ENCODE measurements around the gene UBE2F.

UBE2F gene, protein sequence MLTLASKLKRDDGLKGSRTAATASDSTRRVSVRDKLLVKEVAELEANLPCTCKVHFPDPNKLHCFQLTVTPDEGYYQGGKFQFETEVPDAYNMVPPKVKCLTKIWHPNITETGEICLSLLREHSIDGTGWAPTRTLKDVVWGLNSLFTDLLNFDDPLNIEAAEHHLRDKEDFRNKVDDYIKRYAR

DNA sequence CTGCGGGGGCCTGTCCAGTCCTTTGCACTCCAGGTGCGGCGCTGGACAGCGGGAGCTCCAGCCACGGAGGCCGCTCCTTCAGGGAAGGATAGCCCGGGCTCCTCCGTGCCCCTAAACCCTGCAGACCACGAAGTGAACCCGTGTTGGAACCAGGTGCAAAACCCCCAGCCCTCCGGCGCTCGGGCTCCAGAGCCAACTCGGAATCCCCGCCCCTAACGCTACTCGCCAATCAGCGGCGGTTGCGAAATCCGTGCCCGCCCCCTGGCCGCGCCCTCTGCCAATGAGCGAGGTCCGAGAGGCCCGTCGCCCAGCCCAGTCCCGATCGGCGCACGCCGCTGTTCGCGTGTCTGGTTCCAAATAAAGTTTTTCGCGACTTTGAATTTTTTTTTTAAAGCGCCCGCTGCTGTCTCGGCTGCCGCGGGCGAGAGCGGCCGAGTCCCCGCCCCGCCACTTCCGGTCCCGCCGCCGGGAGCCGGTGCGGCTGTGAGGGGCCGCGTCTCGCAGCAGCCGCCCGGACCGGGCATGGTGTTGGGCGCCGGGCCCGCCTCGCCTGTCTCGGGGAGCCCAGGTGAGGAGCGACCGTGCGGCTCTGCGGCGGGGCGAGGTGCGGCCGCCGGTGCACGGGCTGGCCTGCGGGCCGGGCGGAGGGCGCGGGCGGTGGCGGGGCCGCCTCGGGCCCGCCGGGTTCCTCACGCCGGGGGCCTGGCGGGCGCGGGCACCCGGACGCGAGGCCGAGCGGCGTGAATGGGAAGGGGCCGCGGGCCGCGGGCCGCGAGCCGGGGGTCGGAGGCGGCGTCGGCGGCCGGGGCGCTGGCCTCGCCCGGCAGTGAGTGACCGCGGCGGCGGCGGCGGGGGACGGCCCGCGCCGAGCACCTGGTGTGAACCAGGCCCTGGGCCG lies at the start of gene UBE2F:
TSS of gene UBE2F (plus strand) at position 450 of the 898 bp plus-strand sequence. CDS start 6,094 bp downstream, outside the sequence.
- DNase-seq: peak; percentile 96

DNA sequence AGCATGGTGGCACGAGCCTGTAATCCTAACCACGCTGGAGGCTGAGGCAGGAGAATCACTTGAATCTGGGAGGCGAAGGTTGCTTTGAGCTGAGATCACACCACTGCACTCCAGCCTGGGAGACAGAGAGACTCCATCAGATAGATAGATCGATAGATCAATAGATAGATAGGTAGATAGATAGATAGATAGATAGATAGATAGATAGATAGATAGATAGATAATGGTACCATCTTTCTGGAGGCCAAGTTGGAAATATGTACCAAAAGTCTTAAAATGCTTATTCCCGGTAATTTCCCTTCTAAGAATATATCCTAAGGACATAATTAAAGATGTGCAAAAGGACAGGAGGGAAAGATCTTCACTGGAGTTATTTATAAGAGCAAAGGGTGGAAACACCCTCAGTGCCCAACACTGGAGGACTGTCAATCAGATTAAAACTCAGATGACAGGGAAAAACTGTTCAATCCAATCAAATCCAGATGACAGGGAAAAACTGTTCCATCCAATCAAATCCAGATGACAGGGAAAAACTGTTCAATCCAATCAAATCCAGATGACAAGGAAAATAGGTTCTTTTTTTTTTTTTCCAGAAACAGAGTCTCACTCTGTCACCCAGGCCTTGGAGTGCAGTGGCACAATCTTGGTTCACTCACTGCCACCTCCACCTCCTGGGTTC lies 49.0 kb upstream of the UBE2F start:
- DNase-seq: no peak

GRCh38 chr2:237919593-237919992 lies 47.2 kb upstream of the UBE2F start:
- peak; percentile 25 for DNase-seq

DNA sequence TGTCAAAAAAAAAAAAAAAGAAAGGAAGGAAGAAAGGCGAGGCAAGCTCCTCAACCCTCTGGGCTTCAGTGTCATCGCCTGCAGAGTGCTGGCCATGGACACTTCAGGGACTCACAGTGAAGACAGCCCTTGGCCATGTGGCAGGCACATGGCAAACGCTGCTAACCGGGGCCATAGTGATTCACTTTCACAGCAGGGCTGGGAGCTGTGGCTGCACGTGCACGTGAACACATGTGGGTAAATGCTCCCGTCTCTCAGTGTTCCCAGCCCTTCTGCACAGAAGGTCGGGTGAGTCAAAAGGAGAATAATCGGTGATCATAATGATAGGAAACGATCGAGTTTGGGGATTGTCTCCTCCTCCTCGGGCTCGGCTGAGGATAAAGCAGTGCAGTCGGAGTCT lies 46.1 kb upstream of the UBE2F start:
- DNase-seq: no peak

DNA sequence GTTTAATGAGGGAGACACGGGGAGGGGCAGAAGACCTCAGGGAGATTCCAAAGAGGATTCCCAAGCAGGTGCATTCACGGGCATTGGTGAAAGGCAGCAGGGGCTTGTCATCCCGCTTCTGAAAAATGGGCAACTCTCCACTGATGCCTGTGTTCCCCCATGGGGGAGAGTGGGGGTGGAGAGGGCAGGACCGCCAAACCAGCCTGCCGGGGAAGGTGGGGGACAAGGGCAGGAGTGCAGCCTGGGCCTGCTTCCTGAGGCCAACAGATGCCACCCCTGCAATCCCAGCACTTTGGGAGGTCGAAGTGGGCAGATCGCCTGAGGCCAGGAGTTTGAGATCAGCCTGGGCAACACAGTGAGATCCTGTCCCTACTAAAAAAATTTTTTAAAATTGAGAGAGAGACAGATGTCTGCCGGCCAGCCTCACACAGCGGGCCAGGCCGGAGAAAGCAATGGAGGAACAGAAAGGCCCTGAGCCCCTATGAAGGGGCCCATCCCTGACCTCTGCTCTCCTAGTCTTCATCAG lies 44.8 kb upstream of the UBE2F start:
- no peak for DNase-seq

DNA sequence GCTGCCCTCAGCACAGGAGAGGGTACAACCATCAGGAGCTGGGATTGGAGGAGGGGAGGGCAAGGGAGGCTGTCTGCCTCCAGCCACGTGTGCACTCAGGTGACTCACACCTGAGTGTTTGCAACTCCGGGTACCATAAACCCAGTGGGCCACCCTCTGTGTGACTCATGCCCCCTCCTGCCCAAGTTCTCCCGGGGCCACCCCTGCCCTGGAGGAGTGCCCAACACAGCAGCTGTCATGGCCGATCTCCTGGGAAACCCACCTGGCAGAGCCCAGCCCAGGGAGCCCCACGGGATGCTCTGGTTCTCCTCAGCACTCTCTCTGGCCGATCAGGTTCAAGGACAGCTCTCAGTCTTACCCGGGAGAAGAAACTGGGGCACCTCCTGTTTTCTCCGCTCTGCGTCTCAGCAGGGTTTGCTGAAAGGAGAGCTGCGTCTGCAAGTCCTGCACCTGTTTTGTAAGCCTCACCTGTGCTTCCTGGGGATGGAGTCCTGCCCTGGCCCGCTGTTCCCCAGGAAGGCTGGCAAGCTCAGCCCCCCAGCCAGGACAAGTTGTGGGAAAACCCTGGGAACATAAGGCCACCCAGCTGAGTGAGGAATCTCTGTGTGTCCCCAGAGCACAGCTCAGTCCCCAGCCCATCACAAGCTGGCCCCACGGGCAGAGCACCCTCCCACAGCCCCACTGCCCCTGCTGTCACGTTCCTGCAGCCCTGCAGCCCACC lies 44.0 kb upstream of the UBE2F start:
- DNase-seq: no peak

DNA sequence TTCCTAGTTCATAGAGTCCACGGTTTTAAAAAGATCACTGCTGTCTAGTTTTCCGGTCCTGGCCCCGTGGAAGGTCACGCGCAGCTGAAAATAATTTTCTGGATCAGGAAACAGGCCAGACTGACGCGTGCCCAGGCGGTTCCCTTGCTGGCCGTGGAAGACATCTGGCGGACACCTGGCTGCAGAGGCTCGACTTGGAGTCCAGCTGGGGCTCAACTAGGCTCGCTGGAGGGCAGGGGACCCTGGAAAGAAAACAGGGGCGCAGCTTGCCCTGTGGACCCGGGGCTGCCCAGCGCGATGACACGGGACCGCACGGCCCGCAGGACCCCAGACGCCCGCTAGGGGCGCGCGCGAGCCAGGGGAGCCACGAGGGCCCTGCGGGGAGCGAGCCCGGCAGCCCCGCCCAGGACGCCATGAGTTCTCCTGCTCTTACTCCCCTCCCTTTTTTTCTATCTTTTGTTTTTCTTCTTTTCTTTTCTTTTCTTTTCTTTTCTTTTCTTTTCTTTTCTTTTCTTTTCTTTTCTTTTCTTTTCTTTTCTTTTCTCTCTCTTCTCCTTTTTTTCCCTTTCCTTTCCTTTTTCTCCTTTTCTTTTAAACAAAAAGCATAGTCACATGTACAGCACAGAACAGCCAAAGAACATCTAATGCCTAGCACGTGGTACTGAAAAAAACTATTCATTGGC lies 43.2 kb upstream of the UBE2F start:
- DNase-seq: peak; percentile 76

GRCh38 chr2:237924164-237924534 lies 42.7 kb upstream of the UBE2F start:
- DNase-seq: no peak

GRCh38 chr2:237927135-237927534 lies 39.7 kb upstream of the UBE2F start:
- DNase-seq: no peak

DNA sequence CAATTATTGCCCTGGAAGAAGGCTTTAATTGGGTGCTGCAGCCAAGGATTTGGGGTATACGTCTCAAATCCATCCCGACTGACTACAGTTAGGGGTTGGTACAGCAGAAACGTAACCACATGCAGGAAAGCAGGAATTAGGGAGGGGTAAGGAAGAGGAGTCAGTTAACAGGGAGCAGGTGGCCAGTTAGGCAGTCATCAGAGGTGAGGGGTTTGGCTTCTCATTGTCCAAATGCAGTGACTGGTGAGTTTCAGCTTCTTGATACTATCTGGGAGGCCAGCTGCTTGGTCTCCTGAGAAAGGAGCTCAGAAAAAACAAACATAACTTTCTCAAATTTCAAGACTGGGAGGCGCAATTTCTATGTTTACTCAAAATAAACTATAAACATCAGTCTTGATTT lies 38.8 kb upstream of the UBE2F start:
- DNase-seq: no peak

DNA sequence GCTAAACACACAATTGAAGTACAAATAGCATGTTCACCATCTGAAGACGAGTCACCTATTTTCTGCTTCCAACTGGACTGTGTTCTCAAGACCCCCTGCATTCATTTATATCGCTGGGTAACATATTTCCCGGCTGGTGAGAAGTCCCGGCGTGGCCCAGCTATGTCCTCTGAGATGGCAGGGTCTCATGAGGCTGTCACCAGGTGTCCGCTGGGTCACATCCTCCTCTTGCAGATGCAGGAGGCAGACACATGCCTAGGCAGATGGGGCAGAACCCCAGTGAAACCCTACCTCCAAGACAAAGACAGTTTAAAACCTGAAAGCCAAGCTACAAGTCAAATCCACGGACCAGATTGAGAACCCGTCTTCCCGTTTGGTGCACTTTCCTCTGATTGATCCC lies 36.8 kb upstream of the UBE2F start:
- no peak for DNase-seq

DNA sequence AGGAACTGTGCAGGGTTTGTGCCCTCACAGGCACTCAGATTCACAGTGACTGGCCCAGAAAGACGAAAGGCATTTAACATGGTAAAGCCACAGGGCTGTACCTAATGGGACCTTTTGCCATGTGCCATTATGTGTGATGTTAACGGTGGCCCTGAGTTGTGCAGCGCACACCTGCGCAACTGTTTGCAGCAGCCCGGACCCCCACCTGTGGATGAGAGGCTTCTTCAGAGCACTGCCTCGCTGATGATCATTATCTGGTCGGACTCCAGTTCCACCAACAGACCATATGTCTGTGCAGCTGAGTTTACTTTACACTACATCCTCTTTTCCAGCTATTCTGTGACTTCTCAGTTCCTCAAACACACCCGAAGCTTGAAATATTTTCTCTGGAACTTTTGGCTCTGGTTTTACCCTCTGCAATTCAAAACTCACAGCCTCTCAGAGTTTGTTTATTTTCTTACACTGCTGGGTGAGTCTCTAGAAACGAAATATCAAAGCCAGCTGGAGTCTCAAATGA lies 35.6 kb upstream of the UBE2F start:
- DNase-seq: no peak

- no peak for DNase-seq
Observed at GRCh38 chr2:237932731-237933131, 34.1 kb upstream of the UBE2F start.

- DNase-seq: no peak
Observed at GRCh38 chr2:237934186-237934585, 32.6 kb upstream of the UBE2F start.

DNA sequence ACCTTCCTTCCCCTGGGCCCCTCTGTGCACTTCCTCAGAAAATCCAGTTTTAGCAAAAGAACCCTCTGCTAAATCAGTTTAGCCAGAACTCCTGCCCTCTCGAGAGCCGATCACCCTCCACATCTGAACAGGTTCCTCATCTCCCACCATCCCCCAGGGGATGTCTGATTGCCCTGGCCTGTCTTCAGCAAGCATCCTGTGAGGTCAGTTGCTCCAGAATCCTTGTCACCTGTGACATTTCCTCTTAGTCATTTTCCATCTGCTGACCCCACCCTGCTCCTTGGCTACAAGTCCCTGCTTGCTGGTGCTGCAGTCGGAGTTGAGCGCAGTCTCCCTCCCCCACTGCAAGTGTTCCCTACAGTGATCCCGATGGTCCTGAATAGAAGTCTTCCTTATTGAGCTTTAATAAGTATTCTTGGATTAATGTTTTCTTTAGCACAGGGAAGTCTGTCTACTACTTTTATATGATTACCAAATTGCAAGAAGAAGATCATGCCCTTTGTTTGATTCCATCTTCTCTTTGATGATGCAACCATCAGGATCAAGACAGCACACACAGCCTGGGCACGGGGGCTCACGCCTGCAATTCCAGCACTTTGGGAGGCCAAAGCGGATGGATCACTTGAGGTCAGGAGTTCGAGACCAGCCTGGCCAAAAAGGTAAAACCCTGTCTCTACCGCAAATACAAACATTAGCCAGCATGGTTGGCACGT lies 30.9 kb upstream of the UBE2F start:
- DNase-seq: no peak

DNA sequence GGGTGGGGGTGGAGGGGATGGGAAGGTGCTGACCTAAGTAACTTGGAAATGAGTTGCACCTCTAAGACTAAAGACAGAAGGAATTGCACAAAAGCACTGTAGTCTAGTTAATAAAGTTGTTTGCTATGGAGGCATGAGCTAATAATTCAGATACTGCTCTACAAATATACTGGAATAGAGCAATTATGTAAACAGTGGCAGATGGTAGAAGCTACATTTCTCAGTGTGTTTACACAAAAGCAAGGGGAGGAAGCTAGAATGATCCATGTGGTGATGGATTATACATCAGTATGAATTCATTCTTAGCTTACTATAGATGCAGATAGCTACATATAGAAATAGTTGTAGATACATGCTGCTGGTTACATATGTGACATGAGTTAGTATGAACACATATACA lies 27.6 kb upstream of the UBE2F start:
- no peak for DNase-seq

DNA sequence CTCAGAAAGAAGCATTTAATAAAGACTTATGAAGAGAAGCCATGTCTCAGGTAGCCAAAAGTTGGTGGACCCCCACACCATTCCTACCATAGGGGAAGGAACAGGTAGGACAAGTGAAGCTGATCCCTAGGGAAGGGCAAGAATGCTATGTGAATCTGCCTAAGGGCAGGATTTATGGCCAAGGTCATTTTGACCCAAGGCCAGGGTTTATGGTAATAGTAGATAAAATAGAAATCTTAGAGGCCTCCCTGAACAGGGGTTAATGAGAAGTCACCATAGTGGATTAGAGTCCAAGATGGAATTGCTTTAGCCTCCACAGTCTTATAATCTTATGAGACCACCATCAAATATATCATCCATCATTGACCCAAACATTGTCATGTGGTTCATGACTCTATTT lies 26.0 kb upstream of the UBE2F start:
- no peak for DNase-seq

DNA sequence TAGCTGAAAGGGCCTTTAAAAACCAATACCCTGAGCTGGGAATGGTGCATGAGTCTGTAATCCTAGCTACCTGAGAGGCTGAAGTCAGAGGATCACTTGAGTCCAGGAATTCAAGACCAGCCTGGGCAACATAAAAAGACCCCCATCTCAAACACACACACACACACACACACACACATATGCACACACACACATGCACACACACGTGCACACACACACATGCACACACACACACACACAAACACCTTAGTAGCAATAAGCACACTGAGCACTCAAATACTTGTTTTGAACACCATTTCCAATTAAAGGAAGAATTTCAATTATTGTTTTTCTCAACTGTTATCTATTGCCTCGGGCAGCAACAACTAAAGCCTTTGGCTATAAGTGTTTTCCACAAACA lies 25.6 kb upstream of the UBE2F start:
- DNase-seq: no peak

DNA sequence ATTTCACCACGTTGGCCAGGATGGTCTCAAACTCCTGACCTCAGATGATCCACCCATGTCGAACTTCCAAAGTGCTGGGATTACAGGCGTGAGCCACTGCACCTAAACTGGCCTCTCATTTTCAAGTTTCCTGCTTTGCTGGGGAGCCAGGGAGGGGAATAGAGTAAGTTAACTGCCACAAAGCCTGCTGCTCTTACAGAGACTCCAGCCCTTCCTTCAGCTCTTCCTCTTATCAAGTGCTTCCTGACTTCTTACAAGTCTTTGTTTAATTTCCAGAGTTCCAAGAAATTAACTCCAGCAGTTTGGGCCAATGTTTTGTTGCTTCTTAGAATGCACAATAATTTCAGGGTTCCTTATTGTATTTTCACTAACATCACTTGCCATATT lies 24.3 kb upstream of the UBE2F start:
- no peak for DNase-seq

DNA sequence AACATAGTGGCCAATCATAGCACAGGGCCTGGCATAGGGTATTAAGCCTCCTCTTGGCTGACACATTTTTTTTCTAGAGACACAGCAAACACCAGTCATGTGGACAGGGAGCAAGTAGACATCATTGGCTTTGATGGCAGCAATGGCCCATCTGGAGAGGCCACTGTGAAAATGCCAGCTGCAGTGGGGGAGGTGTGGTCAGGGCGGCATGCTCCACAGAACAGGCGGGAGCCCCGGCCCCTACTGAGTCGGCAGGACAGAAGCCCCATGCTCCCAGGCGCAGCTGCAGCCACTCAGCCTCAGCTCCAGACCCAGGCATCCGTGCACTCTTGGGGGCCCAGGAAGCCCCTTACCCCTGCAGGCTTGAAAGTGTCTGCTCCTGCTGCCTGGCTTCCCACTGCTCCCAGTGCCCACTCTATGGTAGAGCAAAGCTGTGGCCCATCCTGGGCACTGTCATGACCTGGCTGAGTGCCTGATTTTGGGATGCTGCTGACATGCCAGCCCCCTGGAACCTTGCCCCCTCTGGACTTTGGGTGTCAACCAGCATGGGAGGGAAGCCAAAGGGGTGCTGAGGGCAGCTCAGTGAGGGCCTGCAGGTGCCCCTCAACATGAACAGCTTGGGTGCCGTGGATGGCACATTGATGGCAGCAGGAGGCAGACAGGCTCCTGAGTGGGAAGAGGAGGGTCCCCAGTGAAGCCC lies 23.3 kb upstream of the UBE2F start:
- DNase-seq: no peak

GRCh38 chr2:237944302-237944701 lies 22.5 kb upstream of the UBE2F start:
- DNase-seq: no peak
